Endothelial cell of umbilical vein (primary cell): ENCODE measurements around the gene FBXO38. TPM values are rescaled to one million over a fixed set of nuclear protein-coding genes. Genes with fewer than 3 reads are reported as not detected.

Experiments
- BruUV-seq: library from RNA; stranded (reverse); fragments of 400-500 nt; replicated peaks from 2 replicates; lab custom pipeline; 2021; lab: Mats Ljungman, UMichigan
- CTCF ChIA-PET: fragments of 300-600, 350-600 bp; sonication (Branson Sonifier 250); formaldehyde crosslinking; loops from one replicate; lab custom pipeline; 2021; ENCODE audit warnings: antibody characterized with exemption, inconsistent platforms; lab: Charles Lee
- POLR2A ChIA-PET: fragments of 300-600, 350-600 bp; sonication (Branson Sonifier 250); formaldehyde crosslinking; loops from one replicate; lab custom pipeline; 2021; ENCODE audit warnings: antibody characterized with exemption, inconsistent platforms; lab: Charles Lee
- DNase-seq: peaks from one replicate; pipeline ENCODE4 v3.0.0-alpha.2; 2011; ENCODE audit warnings: low read depth, low spot score
- FAIRE-seq: peaks from 2 replicates; lab custom pipeline; 2011; peaks lifted over from hg19 to GRCh38; lab: Jason Lieb, UNC
- H2AFZ ChIP-seq: 2 replicates; pipeline ENCODE4 v1.6.0; 2012; ENCODE audit warnings: low read depth, low read length, control low read depth, inconsistent platforms
- H3K27ac ChIP-seq: 2 replicates; pipeline ENCODE4 v1.5.1; 2011; ENCODE audit warnings: low read depth, mild to moderate bottlenecking, control low read depth, low read length, moderate library complexity; ENCODE audit not compliant: insufficient read depth
- H3K27me3 ChIP-seq, 2 experiments: 2 replicates each; pipeline versions ENCODE4 v1.6.0 to v1.6.1; 2011; ENCODE audit warnings: low read length in 2 of 2, mixed read lengths in 1 of 2; ENCODE audit not compliant: control insufficient read depth in 2 of 2, insufficient read depth in 2 of 2
- H3K36me3 ChIP-seq, 2 experiments: 2 replicates in 1 of 2; 3 replicates in 1 of 2; pipeline ENCODE4 v1.5.1; 2011; ENCODE audit warnings: low read length in 2 of 2, mild to moderate bottlenecking in 1 of 2, moderate library complexity in 1 of 2; ENCODE audit not compliant: control insufficient read depth in 2 of 2, insufficient read depth in 2 of 2; ENCODE audit errors: extremely low read depth in 1 of 2
- H3K4me1 ChIP-seq: 3 replicates; pipeline ENCODE4 v1.5.1; 2011; ENCODE audit warnings: mild to moderate bottlenecking, low read length; ENCODE audit not compliant: control insufficient read depth, insufficient read depth; ENCODE audit errors: extremely low read depth
- H3K4me2 ChIP-seq: 2 replicates; pipeline ENCODE4 v1.6.1; 2011; ENCODE audit warnings: low read length, control low read depth, mixed read lengths; ENCODE audit not compliant: insufficient read depth
- H3K4me3 ChIP-seq, 3 experiments: fragments of 200-600 bp in 1 of 3; sonication (generic), shearing (Covaris generic) in 1 of 3; replicated peaks in 1 of 3; 2 replicates each; pipeline ENCODE4 v1.5.1; 2011 to 2016; ENCODE audit warnings: control low read depth in 3 of 3, low read length in 3 of 3, mild to moderate bottlenecking in 2 of 3, inconsistent platforms in 1 of 3, low read depth in 1 of 3, moderate library complexity in 1 of 3; ENCODE audit not compliant: insufficient read depth in 1 of 3
- H3K79me2 ChIP-seq: 2 replicates; pipeline ENCODE4 v1.6.0; 2012; ENCODE audit warnings: low read length, inconsistent platforms; ENCODE audit not compliant: control insufficient read depth, insufficient read depth
- H3K9ac ChIP-seq: replicated peaks from 2 replicates; pipeline ENCODE3; 2011; ENCODE audit warnings: low read length, control low read depth; ENCODE audit not compliant: insufficient read depth; ENCODE audit errors: extremely low read depth
- H3K9me1 ChIP-seq: replicated peaks from 3 replicates; pipeline ENCODE4 v1.6.0; 2011; ENCODE audit warnings: mild to moderate bottlenecking, low read length; ENCODE audit not compliant: control insufficient read depth, insufficient read depth; ENCODE audit errors: extremely low read depth
- H3K9me3 ChIP-seq: replicated peaks from 2 replicates; pipeline ENCODE4 v1.5.1; 2012; ENCODE audit warnings: low read length, inconsistent platforms; ENCODE audit not compliant: control insufficient read depth, insufficient read depth
- H4K20me1 ChIP-seq: replicated peaks from 2 replicates; pipeline ENCODE3; 2011; ENCODE audit warnings: mild to moderate bottlenecking, low read length; ENCODE audit not compliant: control insufficient read depth, insufficient read depth; ENCODE audit errors: extremely low read depth
- CTCF ChIP-seq, 2 donors: IDR thresholded peaks; 1 replicate in 1 of 2; 2 replicates in 1 of 2; pipeline ENCODE4 v1.5.1; 2011; ENCODE audit warnings: low read length in 2 of 2, mild to moderate bottlenecking in 2 of 2, moderate library complexity in 2 of 2, control low read depth in 1 of 2, inconsistent platforms in 1 of 2, low read depth in 1 of 2; ENCODE audit not compliant: insufficient read depth in 1 of 2; ENCODE audit errors: extremely low read depth in 1 of 2
- EZH2 ChIP-seq: IDR thresholded peaks from 2 replicates; pipeline ENCODE4 v1.6.1; 2012; ENCODE audit warnings: borderline replicate concordance, low read depth, mild to moderate bottlenecking, moderate library complexity, low read length, inconsistent platforms; ENCODE audit not compliant: severe bottlenecking
- FOS ChIP-seq: IDR thresholded peaks from 2 replicates; pipeline ENCODE4 v1.6.1; 2011; ENCODE audit warnings: mild to moderate bottlenecking, low read length, moderate library complexity, borderline replicate concordance; ENCODE audit not compliant: insufficient read depth
- GATA2 ChIP-seq: IDR thresholded peaks from 2 replicates; pipeline ENCODE4 v1.7.0; 2011; ENCODE audit warnings: low read depth, mild to moderate bottlenecking, moderate library complexity, mixed read lengths, low read length; ENCODE audit not compliant: insufficient read length, insufficient read depth
- JUN ChIP-seq: IDR thresholded peaks from 2 replicates; pipeline ENCODE4 v1.6.1; 2011; ENCODE audit warnings: borderline replicate concordance, low read depth; ENCODE audit not compliant: insufficient read length, insufficient read depth
- MAX ChIP-seq: IDR thresholded peaks from 2 replicates; pipeline ENCODE4 v1.6.1; 2011; ENCODE audit not compliant: insufficient read depth, insufficient read length
- MYC ChIP-seq: IDR thresholded peaks from one replicate; pipeline ENCODE4 v1.6.1; 2011; ENCODE audit warnings: mild to moderate bottlenecking, low read depth, low read length
- POLR2A ChIP-seq: IDR thresholded peaks from 2 replicates; pipeline ENCODE4 v1.6.1; 2012; ENCODE audit warnings: low read depth, mild to moderate bottlenecking, control low read depth, low read length
- POLR2AphosphoS5 ChIP-seq: IDR thresholded peaks from 2 replicates; pipeline ENCODE4 v1.6.1; 2012; ENCODE audit warnings: low read depth, mild to moderate bottlenecking, control low read depth, low read length, moderate library complexity; ENCODE audit not compliant: insufficient read depth
- dilution Hi-C: fragments of 300-500 bp; cut with MboI; formaldehyde crosslinking; loops from one replicate; pipeline ENCODE4 v1.15.0; 2019; ENCODE audit warnings: low sequenced_read_pairs; ENCODE audit not compliant: extremely low pct_ligation_motif_present
- intact Hi-C: fragments of 100-400 bp; cut with micrococcal nuclease; formaldehyde crosslinking; loops from one replicate; pipeline ENCODE4 v1.10.0; 2022
- polyA plus RNA-seq, 4 experiments: library from polyadenylated mRNA; depleted of rRNA in 3 of 4; stranded (reverse) in 3 of 4; unstranded in 1 of 4; fragments of >200 nt; gene quantifications; 2 replicates each; pipeline versions ENCODE4 v1.2.1 to v1.2.3, GENCODE V29; 2011 to 2012; ENCODE audit warnings: missing spikeins in 1 of 4
- total RNA-seq: library from RNA; stranded (reverse); gene quantifications from 2 replicates; pipeline ENCODE4 v1.2.3, GENCODE V29; 2021

Gene FBXO38
- total and polyA plus RNA-seq, 2 donors (not counting 3 experiments of a cell fraction or from before 2014, with no cell fraction given): 18.6 to 65.6 TPM

- no peaks in the 10 kb centered on the region for H3K36me3 ChIP-seq
- CTCF ChIA-PET: interaction anchor here (5.8 kb wide), 1 partner anchor 43 kb away, joined by 141 read pairs; no protein-coding TSS in a partner anchor
Measured at GRCh38 chr5:148486456-148486855, 102.7 kb downstream of the FBXO38 start.

More at GRCh38 chr5:148486456-148486855, 102.7 kb downstream of the FBXO38 start:
- Histone ChIP-seq H3K9ac (no peak overlapping the region), H3K79me2 (no peaks in the 10 kb centered on the region), H3K4me2 (no peak overlapping the region), H3K27me3 (peaks cover 4 to 26% of the 10 kb centered on the region in 2 experiments), H4K20me1 (no peaks in the 10 kb centered on the region), H3K4me3 (no peak overlapping the region), H3K9me3 (no peaks in the 10 kb centered on the region), H2AFZ (no peak overlapping the region), H3K4me1 (no peaks in the 10 kb centered on the region), H3K27ac (no peak overlapping the region), H3K9me1 (no peaks in the 10 kb centered on the region)
- intact Hi-C loops: no loop called here
- dilution Hi-C loops: no loop called here
- BruUV-seq: no TSS peak
- no peak for TF ChIP-seq MYC
- no peak for TF ChIP-seq EZH2
- no peak for TF ChIP-seq POLR2AphosphoS5
- no peak for TF ChIP-seq JUN
- TF ChIP-seq MAX: no peak
- TF ChIP-seq CTCF (IDR thresholded peaks at IDR 0.05; ENCODE audit: extremely low read depth in 1 of 2, insufficient read depth in 1 of 2, low read depth in 1 of 2, low read length in 2 of 2): no peak
- TF ChIP-seq GATA2: no peak
- no peak for TF ChIP-seq POLR2A
- TF ChIP-seq FOS: no peak
- FAIRE-seq: no peak
- POLR2A ChIA-PET: no interaction called here
- DNase-seq: no peak
